HepG2 (cell line): ENCODE measurements around the gene ENPP1. TPM values are rescaled to one million over a fixed set of nuclear protein-coding genes. Genes with fewer than 3 reads are reported as not detected.

Source experiments
- ATF7-NPFF ChIP-seq: sonication (generic); formaldehyde crosslinking; IDR thresholded peaks from 2 replicates; pipeline ENCODE4 v1.8.1; 2023; ENCODE audit warnings: mild to moderate bottlenecking, low read depth, missing genetic modification reagents, moderate library complexity
- DMTF1 ChIP-seq: sonication (generic); formaldehyde crosslinking; IDR thresholded peaks from 2 replicates; pipeline ENCODE4 v1.4.0; 2020; ENCODE audit warnings: mild to moderate bottlenecking, missing genetic modification reagents
- FIP1L1 ChIP-seq: fragments of 200-400 bp; formaldehyde crosslinking; IDR thresholded peaks from 2 replicates; pipeline ENCODE4 v1.6.1; 2018; ENCODE audit warnings: low read depth, mild to moderate bottlenecking, low read length, moderate library complexity, borderline replicate concordance; ENCODE audit not compliant: insufficient read depth
- HCFC1 ChIP-seq: fragments of 150-350 bp; IDR thresholded peaks from 2 replicates; pipeline ENCODE4 v1.6.1; 2014; ENCODE audit warnings: low read depth, low read length
- KLF12 ChIP-seq: sonication (generic); formaldehyde crosslinking; IDR thresholded peaks from 2 replicates; pipeline ENCODE4 v1.4.0; 2020; ENCODE audit warnings: missing genetic modification reagents, borderline replicate concordance
- MIER2 ChIP-seq: IDR thresholded peaks from 2 replicates; pipeline ENCODE4 v1.6.1; 2016; ENCODE audit warnings: missing biosample characterization, missing genetic modification reagents
- MIXL1 ChIP-seq: IDR thresholded peaks from 2 replicates; pipeline ENCODE4 v1.6.1; 2016
- MXD1 ChIP-seq: sonication (generic); formaldehyde crosslinking; IDR thresholded peaks from 2 replicates; pipeline ENCODE4 v1.4.0; 2020; ENCODE audit warnings: mild to moderate bottlenecking, missing genetic modification reagents
- RARA ChIP-seq: IDR thresholded peaks from 2 replicates; pipeline ENCODE4 v1.6.1; 2016; ENCODE audit warnings: missing genetic modification reagents, missing compliant biosample characterization
- SIX1 ChIP-seq: sonication (generic); formaldehyde crosslinking; IDR thresholded peaks from 2 replicates; pipeline ENCODE4 v1.4.0; 2020; ENCODE audit warnings: missing genetic modification reagents, borderline replicate concordance
- SKI ChIP-seq: fragments of 450-650 bp; IDR thresholded peaks from one replicate; pipeline ENCODE4 v1.6.1; 2018; ENCODE audit warnings: mild to moderate bottlenecking; ENCODE audit not compliant: partially characterized antibody
- SMC3 ChIP-seq: IDR thresholded peaks from 2 replicates; pipeline ENCODE4 v1.6.1; 2011; ENCODE audit warnings: low read length, improper control_type of control experiment
- SRY ChIP-seq: sonication (generic); formaldehyde crosslinking; IDR thresholded peaks from 2 replicates; pipeline ENCODE4 v1.8.0; 2022; ENCODE audit warnings: mild to moderate bottlenecking, missing genetic modification reagents
- TMF1 ChIP-seq: sonication (generic); formaldehyde crosslinking; IDR thresholded peaks from 2 replicates; pipeline ENCODE4 v1.8.1; 2022; ENCODE audit warnings: low read depth, missing genetic modification reagents
- ZBTB37 ChIP-seq: sonication (generic); formaldehyde crosslinking; IDR thresholded peaks from 2 replicates; pipeline ENCODE4 v1.4.0; 2020; ENCODE audit warnings: mild to moderate bottlenecking, missing genetic modification reagents
- ZBTB39 ChIP-seq: sonication (generic); formaldehyde crosslinking; IDR thresholded peaks from 2 replicates; pipeline ENCODE4 v1.5.0; 2020; ENCODE audit warnings: missing genetic modification reagents
- ZKSCAN1 ChIP-seq: fragments of 150-350 bp; IDR thresholded peaks from 2 replicates; pipeline ENCODE4 v1.6.1; 2014; ENCODE audit warnings: low read length
- ZNF160 ChIP-seq: sonication (generic); formaldehyde crosslinking; IDR thresholded peaks from 2 replicates; pipeline ENCODE4 v1.8.0; 2022; ENCODE audit warnings: mild to moderate bottlenecking, inconsistent platforms, missing genetic modification reagents
- ZNF230 ChIP-seq: sonication (generic); formaldehyde crosslinking; IDR thresholded peaks from 2 replicates; pipeline ENCODE4 v1.4.0; 2020; ENCODE audit warnings: mild to moderate bottlenecking, missing genetic modification reagents
- ZNF468 ChIP-seq: sonication (generic); formaldehyde crosslinking; IDR thresholded peaks from 2 replicates; pipeline ENCODE4 v1.8.0; 2022; ENCODE audit warnings: mild to moderate bottlenecking, moderate library complexity, missing genetic modification reagents
- ZNF569 ChIP-seq: sonication (generic); formaldehyde crosslinking; IDR thresholded peaks from 2 replicates; pipeline ENCODE4 v1.5.0; 2020; ENCODE audit warnings: mild to moderate bottlenecking, missing genetic modification reagents, moderate library complexity, borderline replicate concordance
- ZNF580 ChIP-seq: IDR thresholded peaks from 2 replicates; pipeline ENCODE4 v1.6.1; 2016; ENCODE audit warnings: low read depth, borderline replicate concordance
- ZNF619 ChIP-seq: sonication (generic); formaldehyde crosslinking; IDR thresholded peaks from 2 replicates; pipeline ENCODE4 v1.4.0; 2020; ENCODE audit warnings: mild to moderate bottlenecking, missing genetic modification reagents
- ZNF709 ChIP-seq: sonication (generic); formaldehyde crosslinking; IDR thresholded peaks from 2 replicates; pipeline ENCODE4 v1.5.0; 2020; ENCODE audit warnings: mild to moderate bottlenecking, missing genetic modification reagents
- polyA plus RNA-seq, 8 experiments: library from polyadenylated mRNA; depleted of rRNA in 3 of 8; stranded (reverse) in 7 of 8; unstranded in 1 of 8; fragments of >200 nt; fragmentation: Illumina TruSeq in 4 of 8; extraction: Trizol in 4 of 8; gene quantifications; 2 replicates each; pipeline versions ENCODE4 v1.2.1 to v1.2.3, GENCODE V29; 2011 to 2016; ENCODE audit warnings: low read depth in 4 of 8, missing spikeins in 1 of 8, mixed read lengths in 1 of 8; ENCODE audit not compliant: insufficient read depth in 1 of 8
- total RNA-seq, 5 experiments: library from RNA; depleted of rRNA; stranded (reverse); fragments of >200 nt; fragmentation: Illumina TruSeq; extraction: Trizol; gene quantifications; 2 replicates each; pipeline ENCODE4 v1.2.3, GENCODE V29; 2016; ENCODE audit warnings: low read depth in 1 of 5

ENPP1 gene
- total and polyA plus RNA-seq, 2 of the 13 experiments (the other 11 are each of a cell fraction or from before 2014, with no cell fraction given): 56.5 to 160 TPM

- no peak; the same call in 1 of the 2 replicates for TF ChIP-seq DMTF1 (CRISPR knock-in tag)
- no peak for TF ChIP-seq ZNF160 (CRISPR knock-in tag)
- TF ChIP-seq MIER2 (CRISPR knock-in tag): peak; percentile 68; the same call in 1 of the 2 replicates
- TF ChIP-seq MXD1 (CRISPR knock-in tag): no peak
- peak; percentile 77 for TF ChIP-seq SIX1 (CRISPR knock-in tag)
- no peak for TF ChIP-seq SMC3
- TF ChIP-seq ZNF468 (CRISPR knock-in tag): no peak
- TF ChIP-seq ATF7-NPFF (CRISPR knock-in tag): no peak
- no peak for TF ChIP-seq ZNF569 (CRISPR knock-in tag)
- TF ChIP-seq ZKSCAN1: peak; percentile 32
- TF ChIP-seq ZNF230 (CRISPR knock-in tag): no peak
- TF ChIP-seq KLF12: no peak
- peak; percentile 80 for TF ChIP-seq SKI
- TF ChIP-seq ZBTB37: peak; percentile 84; the same call in 1 of the 2 replicates
- no peak for TF ChIP-seq ZBTB39 (CRISPR knock-in tag)
- peak; percentile 90 for TF ChIP-seq MIXL1 (CRISPR knock-in tag)
- TF ChIP-seq SRY (CRISPR knock-in tag): no peak
- no peak for TF ChIP-seq TMF1
- TF ChIP-seq ZNF580 (CRISPR knock-in tag): peak; percentile 29; the same call in 1 of the 2 replicates
- TF ChIP-seq RARA (CRISPR knock-in tag): peak; percentile 94
- TF ChIP-seq ZNF619: no peak
- no peak for TF ChIP-seq FIP1L1
- TF ChIP-seq HCFC1: no peak
- TF ChIP-seq ZNF709 (CRISPR knock-in tag): peak; percentile 78; the same call in 1 of the 2 replicates
Observed at GRCh38 chr6:131894493-131895424, 86.9 kb downstream of the ENPP1 start (continued).
